Activated CD8-positive, alpha-beta memory T cell treated with anti-CD3 and anti-CD28 coated beads for 24 hours (primary cell): Measurements from ENCODE around the gene SALL1.

ENCODE experiments used
- DNase-seq: peaks from one replicate; pipeline ENCODE4 v3.0.0-alpha.2; 2020

Gene SALL1

DNA sequence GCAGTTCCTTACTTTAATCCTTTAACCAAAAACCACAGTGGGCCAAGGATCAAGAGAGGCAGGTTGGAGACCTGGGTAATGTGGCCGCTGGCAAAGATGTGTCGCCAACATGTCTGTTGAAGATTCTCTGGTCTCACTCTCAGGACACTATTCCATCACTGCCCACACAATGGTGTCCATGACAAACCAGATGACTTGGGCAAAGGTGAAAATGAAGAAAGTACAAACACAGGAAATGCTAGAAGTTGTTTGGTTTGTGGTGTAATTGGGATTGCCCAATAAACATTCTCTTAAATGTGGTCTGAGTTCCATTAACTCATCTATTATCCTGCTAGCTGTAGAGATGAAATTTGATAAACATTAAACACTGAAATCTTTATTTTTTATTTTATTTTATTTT is 43.3 kb downstream of the SALL1 start:
- no peak for DNase-seq

DNA sequence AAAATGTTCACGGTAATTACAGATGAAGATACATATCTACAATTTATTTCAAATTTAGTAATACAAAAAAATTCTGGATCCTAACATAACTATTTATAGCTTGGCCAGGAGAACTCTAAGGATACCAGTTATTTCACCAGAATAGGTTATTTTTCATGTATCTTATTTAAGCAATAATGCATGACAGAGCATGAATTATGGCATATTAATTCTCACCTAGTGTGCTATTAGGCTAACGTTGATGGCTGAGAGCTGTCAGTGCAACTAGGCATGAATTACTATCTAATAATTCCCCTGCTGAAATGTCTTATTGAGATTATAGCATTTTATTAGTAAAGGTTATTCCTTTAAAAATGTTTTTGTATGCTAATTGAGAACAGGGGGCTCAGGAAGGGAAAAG is 44.5 kb downstream of the SALL1 start:
- DNase-seq: no peak

DNA sequence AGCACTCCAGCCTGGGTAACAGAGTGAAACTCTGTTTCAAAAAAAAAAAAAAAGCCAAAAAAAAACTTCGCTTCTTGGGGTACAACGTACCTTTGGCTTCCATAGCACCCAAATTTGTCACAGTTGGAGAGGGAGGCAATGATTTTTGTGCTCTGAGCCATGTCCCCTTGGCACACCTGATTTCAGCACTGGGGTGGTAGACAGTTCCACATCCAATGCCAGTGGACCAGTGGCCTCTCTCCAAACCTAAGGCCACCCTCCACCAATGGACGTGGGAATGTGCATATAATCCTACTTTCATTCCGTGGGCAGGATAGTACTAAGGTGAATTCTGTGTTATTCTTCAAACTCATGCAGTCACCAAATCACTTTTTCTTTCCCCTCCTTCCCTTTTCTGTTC is 47.5 kb downstream of the SALL1 start:
- no peak for DNase-seq

DNA sequence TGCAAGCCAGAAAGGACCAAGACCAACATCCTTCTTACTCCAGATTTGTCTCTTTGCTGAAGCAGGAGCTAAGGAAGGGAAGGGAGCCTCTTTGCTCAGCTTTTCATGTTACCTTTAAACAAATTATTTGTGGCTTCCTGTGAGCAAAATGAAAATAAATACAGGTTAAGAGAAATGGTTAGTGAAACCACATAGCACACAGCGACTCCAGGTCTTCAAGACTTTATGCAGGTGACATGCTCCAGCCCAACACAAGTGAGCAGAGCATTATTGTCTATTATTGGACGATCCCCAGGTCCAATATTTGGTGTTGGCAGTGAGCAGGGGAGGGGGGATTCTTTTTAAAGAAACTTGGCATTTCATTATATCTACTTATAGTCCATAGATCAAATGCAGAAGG is 53.3 kb downstream of the SALL1 start:
- no peak for DNase-seq

- no peak for DNase-seq
These were observed 55.0 kb downstream of the SALL1 start for GRCh38 chr16:51095890-51096626.

DNA sequence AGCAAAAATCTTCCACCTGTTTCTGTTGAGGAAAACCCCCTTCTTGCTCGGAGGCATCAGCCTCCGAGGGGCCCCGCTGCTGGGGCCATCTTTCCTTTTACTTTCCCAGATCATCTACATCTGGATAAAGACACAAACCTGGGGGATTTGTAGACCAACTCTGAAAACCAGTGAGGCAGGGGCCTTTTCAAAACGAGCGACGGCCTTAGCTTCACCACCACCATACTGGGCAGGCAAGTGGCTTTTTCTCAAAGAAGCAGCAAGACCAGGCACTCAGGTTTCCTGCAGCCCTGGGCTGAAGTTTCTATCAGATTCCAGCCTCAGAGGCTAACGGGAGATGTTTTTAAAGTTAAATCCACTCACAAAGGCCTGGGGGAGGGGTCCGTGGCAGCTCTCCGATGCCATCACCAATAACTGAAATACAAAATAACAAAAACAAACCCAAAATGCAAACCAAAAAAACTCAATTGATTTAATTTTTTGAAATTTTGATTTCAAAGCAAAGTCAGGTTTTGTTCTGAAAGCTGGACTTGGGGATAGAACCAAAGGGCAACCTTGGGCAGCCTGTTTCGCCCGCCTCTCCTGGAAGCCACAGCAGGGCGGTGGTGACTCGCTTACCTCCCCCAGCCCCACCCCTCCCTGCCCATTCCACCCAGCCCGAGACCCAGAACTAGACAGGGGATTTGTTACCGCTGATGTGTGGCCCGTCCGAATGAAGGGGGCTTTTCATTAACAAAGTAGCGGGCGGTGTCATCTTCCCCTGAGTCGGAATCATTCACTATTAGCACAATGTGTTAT is 55.8 kb downstream of the SALL1 start:
- no peak for DNase-seq

DNA sequence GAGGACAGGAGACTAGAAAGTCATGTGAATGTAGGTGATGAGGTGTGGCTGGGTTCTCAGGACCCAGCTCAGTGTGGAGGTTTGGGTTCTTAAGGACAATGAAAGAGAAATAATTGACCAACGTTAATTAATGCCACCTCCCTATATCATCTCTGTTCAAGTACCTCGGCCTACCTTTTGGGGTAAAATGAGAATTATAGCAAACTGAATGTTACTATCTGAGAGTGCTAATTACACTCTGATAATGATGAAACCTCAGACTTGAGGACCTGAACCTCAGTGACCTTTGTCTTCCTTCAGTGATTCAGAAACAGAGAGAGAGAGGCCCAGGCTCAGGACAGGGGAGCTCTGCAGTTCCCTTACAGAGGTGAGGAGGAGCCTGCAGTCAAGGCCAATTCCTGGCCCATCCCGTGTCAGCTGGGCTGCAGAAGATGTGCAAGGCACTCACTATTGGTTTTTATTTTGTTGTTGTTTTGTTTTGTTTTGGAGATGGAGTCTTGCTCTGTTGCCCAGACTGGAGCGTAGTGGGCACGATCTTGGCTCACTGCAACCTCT is 57.3 kb downstream of the SALL1 start:
- DNase-seq: no peak
